DND-41 (cell line): ENCODE results near the gene NUTM1.

ENCODE experiments used
- EZH2 ChIP-seq: IDR thresholded peaks from 3 replicates; pipeline ENCODE4 v1.6.1; 2012; ENCODE audit warnings: borderline replicate concordance, low read depth, mild to moderate bottlenecking, moderate library complexity, low read length, inconsistent platforms; ENCODE audit not compliant: severe bottlenecking
- TF ChIP-seq, protein P1 (sequence below): IDR thresholded peaks from 2 replicates; pipeline ENCODE4 v1.5.1; 2012; ENCODE audit warnings: borderline replicate concordance, low read length, moderate library complexity, mild to moderate bottlenecking; ENCODE audit not compliant: poor library complexity, severe bottlenecking; ENCODE audit errors: extremely low read depth

DNA sequence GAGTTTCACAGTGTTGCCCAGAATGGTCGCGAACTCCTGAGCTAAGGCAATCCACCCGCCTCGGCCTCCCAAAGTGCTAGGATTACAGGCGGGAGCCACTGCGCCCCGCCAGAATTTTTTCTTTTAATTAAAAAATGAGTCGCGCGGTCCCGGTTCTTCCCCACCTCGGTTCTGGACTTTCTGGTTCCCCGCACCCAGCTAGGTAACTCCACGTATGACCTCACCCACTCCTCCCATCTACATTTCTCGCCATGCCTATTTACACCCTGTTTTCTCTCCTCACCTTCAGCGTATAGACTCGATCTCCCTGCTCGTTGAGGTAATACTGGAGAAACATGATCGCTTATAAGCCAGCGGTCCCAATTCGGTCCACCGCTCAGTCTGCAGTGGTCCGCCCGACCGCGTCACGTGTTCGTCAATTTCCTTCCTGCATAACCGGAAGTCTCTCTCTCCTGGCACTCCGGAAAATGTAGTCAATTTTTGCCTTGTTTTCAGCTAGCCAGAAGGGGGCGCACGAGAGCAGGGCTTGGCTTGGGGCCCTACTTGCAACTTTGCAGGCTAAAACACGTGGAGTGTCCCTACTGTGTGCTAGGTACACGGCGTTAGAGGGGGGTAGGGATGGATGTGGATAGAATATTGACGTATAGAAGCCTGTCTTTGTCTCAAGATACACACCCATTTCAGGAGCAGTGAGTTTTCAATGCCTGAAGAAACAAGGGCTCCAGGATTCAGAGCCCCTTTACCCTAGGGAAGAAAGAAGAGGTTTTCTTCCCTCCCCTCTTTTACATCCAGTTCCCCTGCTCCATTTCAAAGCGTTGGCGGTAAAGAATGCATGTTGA, at the start of gene NUTM1, which contains the start of gene NOP10:
- TF ChIP-seq, protein P1, sequence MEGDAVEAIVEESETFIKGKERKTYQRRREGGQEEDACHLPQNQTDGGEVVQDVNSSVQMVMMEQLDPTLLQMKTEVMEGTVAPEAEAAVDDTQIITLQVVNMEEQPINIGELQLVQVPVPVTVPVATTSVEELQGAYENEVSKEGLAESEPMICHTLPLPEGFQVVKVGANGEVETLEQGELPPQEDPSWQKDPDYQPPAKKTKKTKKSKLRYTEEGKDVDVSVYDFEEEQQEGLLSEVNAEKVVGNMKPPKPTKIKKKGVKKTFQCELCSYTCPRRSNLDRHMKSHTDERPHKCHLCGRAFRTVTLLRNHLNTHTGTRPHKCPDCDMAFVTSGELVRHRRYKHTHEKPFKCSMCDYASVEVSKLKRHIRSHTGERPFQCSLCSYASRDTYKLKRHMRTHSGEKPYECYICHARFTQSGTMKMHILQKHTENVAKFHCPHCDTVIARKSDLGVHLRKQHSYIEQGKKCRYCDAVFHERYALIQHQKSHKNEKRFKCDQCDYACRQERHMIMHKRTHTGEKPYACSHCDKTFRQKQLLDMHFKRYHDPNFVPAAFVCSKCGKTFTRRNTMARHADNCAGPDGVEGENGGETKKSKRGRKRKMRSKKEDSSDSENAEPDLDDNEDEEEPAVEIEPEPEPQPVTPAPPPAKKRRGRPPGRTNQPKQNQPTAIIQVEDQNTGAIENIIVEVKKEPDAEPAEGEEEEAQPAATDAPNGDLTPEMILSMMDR, result peak; percentile 96
- TF ChIP-seq EZH2, result no peak
